Hepatocyte (in vitro differentiated cells): ENCODE measurements around the gene PRDM16. TPM values are rescaled to one million over a fixed set of nuclear protein-coding genes. Genes with fewer than 3 reads are reported as not detected.

Experiments used
- DNase-seq: peaks from one replicate; pipeline ENCODE4 v3.0.0-alpha.2; 2016; ENCODE audit warnings: low spot score
- H2AFZ ChIP-seq: fragments of 200-600 bp; sonication (generic); 2 replicates; pipeline ENCODE4 v1.6.0; 2016; ENCODE audit warnings: antibody characterized with exemption, mild to moderate bottlenecking
- H3K27ac ChIP-seq: fragments of 200-600 bp; sonication (generic); 2 replicates; pipeline ENCODE4 v1.5.1; 2016; ENCODE audit warnings: mild to moderate bottlenecking
- H3K27me3 ChIP-seq: fragments of 200-600 bp; sonication (generic); 2 replicates; pipeline ENCODE4 v1.6.1; 2016
- H3K36me3 ChIP-seq: fragments of 200-600 bp; sonication (generic); replicated peaks from 2 replicates; pipeline ENCODE4 v1.5.1; 2016; ENCODE audit warnings: low read depth; ENCODE audit not compliant: insufficient read depth
- H3K4me1 ChIP-seq: fragments of 200-600 bp; sonication (generic); 2 replicates; pipeline ENCODE4 v1.5.1; 2016; ENCODE audit warnings: mild to moderate bottlenecking, moderate library complexity; ENCODE audit not compliant: insufficient read depth
- H3K4me2 ChIP-seq: fragments of 200-600 bp; sonication (generic); 2 replicates; pipeline ENCODE4 v1.6.0; 2016
- H3K4me3 ChIP-seq: fragments of 200-600 bp; sonication (generic); 2 replicates; pipeline ENCODE4 v1.5.1; 2016; ENCODE audit warnings: mild to moderate bottlenecking
- H3K79me2 ChIP-seq: fragments of 200-600 bp; sonication (generic); 2 replicates; pipeline ENCODE4 v1.6.0; 2017; ENCODE audit warnings: mild to moderate bottlenecking
- H3K9me2 ChIP-seq: fragments of 200-600 bp; sonication (generic); replicated peaks from 2 replicates; pipeline ENCODE4 v1.6.0; 2017; ENCODE audit warnings: mild to moderate bottlenecking; ENCODE audit not compliant: insufficient read depth
- H3K9me3 ChIP-seq: fragments of 200-600 bp; sonication (generic); 2 replicates; pipeline ENCODE4 v1.5.1; 2016; ENCODE audit warnings: low read depth, mild to moderate bottlenecking
- H4K20me1 ChIP-seq: fragments of 200-600 bp; sonication (generic); 2 replicates; pipeline ENCODE4 v1.6.0; 2016; ENCODE audit warnings: mild to moderate bottlenecking; ENCODE audit not compliant: insufficient read depth, poor library complexity, severe bottlenecking
- EZH2 ChIP-seq: fragments of 200-600 bp; sonication (generic); IDR thresholded peaks from 2 replicates; pipeline ENCODE4 v1.6.1; 2016; ENCODE audit warnings: antibody characterized with exemption, mild to moderate bottlenecking, borderline replicate concordance
- EZH2phosphoT487 ChIP-seq: fragments of 200-600 bp; sonication (generic); IDR thresholded peaks from one replicate; pipeline ENCODE4 v1.6.1; 2018; ENCODE audit warnings: antibody characterized with exemption, mild to moderate bottlenecking, low read depth, moderate library complexity; ENCODE audit not compliant: unreplicated experiment, severe bottlenecking
- WGBS: methylation state at CpG from one replicate; pipeline ENCODE4 v1.1.6; 2016; ENCODE audit warnings: low lambda C conversion rate; ENCODE audit errors: missing lambda C conversion rate; 5-methylcytosine and 5-hydroxymethylcytosine counted together
- polyA plus RNA-seq: library from polyadenylated mRNA; unstranded; fragments of >200 nt; fragmentation: Nextera tagmentation; extraction: Ambion mirVana; gene quantifications from 2 replicates; pipeline ENCODE4 v1.2.1, GENCODE V29; 2016
- total RNA-seq: library from RNA; depleted of rRNA; stranded (reverse); fragments of >200 nt; gene quantifications from 2 replicates; pipeline ENCODE4 v1.2.3, GENCODE V29; 2014
- TF ChIP-seq, protein P1 (sequence below): fragments of 200-600 bp; sonication (generic); IDR thresholded peaks from 2 replicates; pipeline ENCODE4 v1.5.1; 2016; ENCODE audit warnings: antibody characterized with exemption, mild to moderate bottlenecking; ENCODE audit not compliant: poor library complexity

Gene PRDM16
- total and polyA plus RNA-seq, 2 experiments from 2014 or later: 8.1 to 9.9 TPM

DNA sequence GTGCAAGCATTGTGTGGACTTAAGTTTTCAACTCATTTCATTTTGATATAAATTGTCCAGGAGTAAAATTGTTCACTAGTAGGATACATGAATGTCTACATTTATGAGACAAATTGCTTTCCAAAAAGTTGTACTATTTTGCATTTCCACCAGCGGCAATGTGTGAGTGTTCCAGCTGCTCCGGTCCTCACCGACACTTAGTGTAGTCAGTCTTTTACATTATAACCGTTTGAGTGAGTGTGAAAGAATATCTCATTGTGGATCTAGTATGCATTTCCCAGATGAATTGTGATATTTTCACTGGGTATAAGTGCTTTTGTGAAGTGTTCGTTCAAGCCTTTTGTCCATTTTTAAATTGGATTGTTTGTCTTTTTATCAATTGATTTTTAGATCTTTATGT lies 274.0 kb downstream of the PRDM16 start:
- Histone ChIP-seq H3K79me2 (no peaks in the 10 kb centered on the region), H3K9me2 (no peaks in the 10 kb centered on the region), H3K4me3 (no peak overlapping the region), H2AFZ (no peak overlapping the region), H3K4me2 (no peak overlapping the region), H3K27ac (no peak overlapping the region), H3K27me3 (no peaks in the 10 kb centered on the region), H3K36me3 (no peaks in the 10 kb centered on the region), H3K4me1 (peaks cover 6% of the 10 kb centered on the region), H3K9me3 (peaks cover 5% of the 10 kb centered on the region), H4K20me1 (no peaks in the 10 kb centered on the region)
- TF ChIP-seq EZH2 (no peak), EZH2phosphoT487 (no peak)
- TF ChIP-seq, protein P1, sequence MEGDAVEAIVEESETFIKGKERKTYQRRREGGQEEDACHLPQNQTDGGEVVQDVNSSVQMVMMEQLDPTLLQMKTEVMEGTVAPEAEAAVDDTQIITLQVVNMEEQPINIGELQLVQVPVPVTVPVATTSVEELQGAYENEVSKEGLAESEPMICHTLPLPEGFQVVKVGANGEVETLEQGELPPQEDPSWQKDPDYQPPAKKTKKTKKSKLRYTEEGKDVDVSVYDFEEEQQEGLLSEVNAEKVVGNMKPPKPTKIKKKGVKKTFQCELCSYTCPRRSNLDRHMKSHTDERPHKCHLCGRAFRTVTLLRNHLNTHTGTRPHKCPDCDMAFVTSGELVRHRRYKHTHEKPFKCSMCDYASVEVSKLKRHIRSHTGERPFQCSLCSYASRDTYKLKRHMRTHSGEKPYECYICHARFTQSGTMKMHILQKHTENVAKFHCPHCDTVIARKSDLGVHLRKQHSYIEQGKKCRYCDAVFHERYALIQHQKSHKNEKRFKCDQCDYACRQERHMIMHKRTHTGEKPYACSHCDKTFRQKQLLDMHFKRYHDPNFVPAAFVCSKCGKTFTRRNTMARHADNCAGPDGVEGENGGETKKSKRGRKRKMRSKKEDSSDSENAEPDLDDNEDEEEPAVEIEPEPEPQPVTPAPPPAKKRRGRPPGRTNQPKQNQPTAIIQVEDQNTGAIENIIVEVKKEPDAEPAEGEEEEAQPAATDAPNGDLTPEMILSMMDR: no peak
- no peak for DNase-seq
- 86% methylated on average over 5 of the region's 5 CpGs for WGBS

DNA sequence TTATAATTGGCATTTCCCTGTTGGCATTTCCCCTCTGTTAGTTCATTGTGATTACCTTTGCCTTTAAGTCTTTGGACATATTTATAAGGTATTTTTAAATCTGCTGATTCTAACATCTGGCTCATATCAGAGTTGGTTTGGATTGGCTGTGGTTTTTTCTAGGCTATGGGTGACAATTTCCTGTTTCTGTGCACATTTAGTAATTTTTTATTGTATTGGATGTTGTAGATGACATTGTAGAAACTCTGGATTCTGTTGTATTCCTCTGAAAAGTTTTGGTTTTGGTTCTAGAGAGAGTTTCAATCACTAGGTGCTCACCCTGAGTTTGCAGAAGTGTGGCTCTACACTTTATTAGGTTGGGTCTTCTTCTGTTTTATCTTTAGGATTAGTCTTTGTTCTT lies 275.4 kb downstream of the PRDM16 start:
- H3K27ac ChIP-seq: no peak overlapping the region
- no peak overlapping the region for H3K4me3 ChIP-seq
- TF ChIP-seq EZH2 (no peak), EZH2phosphoT487 (no peak)
- TF ChIP-seq, protein P1: no peak
- H4K20me1 ChIP-seq: no peaks in the 10 kb centered on the region
- no peaks in the 10 kb centered on the region for H3K79me2 ChIP-seq
- H3K9me3 ChIP-seq: peaks cover 5% of the 10 kb centered on the region
- DNase-seq: no peak
- no peaks in the 10 kb centered on the region for H3K36me3 ChIP-seq
- no peak overlapping the region for H2AFZ ChIP-seq
- H3K4me1 ChIP-seq: peaks cover 13% of the 10 kb centered on the region
- H3K4me2 ChIP-seq: no peak overlapping the region
- no peaks in the 10 kb centered on the region for H3K27me3 ChIP-seq
- H3K9me2 ChIP-seq: no peaks in the 10 kb centered on the region

DNA sequence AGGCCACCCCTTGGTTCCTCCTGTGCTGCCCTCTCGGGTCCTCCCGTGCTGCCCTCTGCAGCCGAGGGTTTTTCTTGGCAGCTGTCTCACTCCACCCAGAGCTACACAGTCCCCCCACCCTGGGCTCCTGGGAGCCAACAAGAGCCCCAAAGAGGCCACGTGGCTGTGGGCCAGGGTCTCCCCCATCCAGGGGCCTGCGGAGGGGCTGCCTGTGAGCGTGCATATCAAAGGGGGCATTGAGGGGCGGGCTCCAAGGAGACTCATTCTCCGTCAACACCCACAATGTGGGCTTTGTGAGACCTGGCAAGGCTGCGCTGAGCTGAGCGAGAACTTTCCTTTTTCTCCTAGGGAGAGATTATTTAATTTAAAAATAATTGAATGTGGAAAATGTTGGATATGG lies 276.8 kb downstream of the PRDM16 start:
- Histone ChIP-seq H3K4me2 (no peak overlapping the region), H3K9me3 (peaks cover 5% of the 10 kb centered on the region), H3K79me2 (no peaks in the 10 kb centered on the region), H3K9me2 (no peaks in the 10 kb centered on the region), H4K20me1 (no peaks in the 10 kb centered on the region), H3K4me3 (no peak overlapping the region), H3K36me3 (no peaks in the 10 kb centered on the region), H3K27me3 (no peaks in the 10 kb centered on the region), H3K4me1 (peaks cover 17% of the 10 kb centered on the region), H3K27ac (no peak overlapping the region), H2AFZ (no peak overlapping the region)
- DNase-seq: no peak
- WGBS: 85% methylated on average over 7 of the region's 10 CpGs
- TF ChIP-seq EZH2phosphoT487 (no peak), EZH2 (no peak)
- TF ChIP-seq, protein P1: no peak

DNA sequence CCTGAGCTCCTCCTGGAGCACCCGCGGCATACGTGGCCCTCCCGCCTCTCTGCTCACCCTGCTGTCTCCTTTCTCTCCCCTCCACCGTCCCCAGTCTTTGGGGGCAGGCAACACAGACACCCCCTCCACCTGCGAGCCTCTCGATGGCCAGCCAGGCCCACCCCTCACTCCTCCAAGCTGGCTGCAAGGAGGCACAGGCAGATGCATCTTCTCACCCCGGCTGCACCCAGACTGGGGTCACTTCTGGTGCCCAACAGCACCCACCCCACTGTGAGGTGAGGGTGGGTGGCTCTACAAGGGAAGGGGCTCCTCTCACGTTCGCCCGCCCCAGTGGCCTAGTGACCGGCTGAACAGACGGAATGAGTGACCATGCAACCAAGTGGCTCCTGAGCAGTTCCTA lies 277.5 kb downstream of the PRDM16 start:
- no peak overlapping the region for H3K27ac ChIP-seq
- peaks cover 5% of the 10 kb centered on the region for H3K9me3 ChIP-seq
- H3K79me2 ChIP-seq: no peaks in the 10 kb centered on the region
- no peak for DNase-seq
- H3K4me1 ChIP-seq: peaks cover 17% of the 10 kb centered on the region
- TF ChIP-seq EZH2 (no peak), EZH2phosphoT487 (no peak)
- TF ChIP-seq, protein P1: no peak
- H3K4me2 ChIP-seq: no peak overlapping the region
- no peaks in the 10 kb centered on the region for H3K36me3 ChIP-seq
- H3K9me2 ChIP-seq: no peaks in the 10 kb centered on the region
- no peak overlapping the region for H3K4me3 ChIP-seq
- no peaks in the 10 kb centered on the region for H4K20me1 ChIP-seq
- no peaks in the 10 kb centered on the region for H3K27me3 ChIP-seq
- H2AFZ ChIP-seq: no peak overlapping the region
- 95% methylated on average over 12 of the region's 13 CpGs for WGBS
